Stimulated activated naive CD4-positive, alpha-beta T cell treated with Interleukin-2 at 50 U/mL for 16 hours (primary cell): ENCODE results near the gene KCNK15.
A peak's percentile ranks its signal among the peaks of the same experiment; 100 is the strongest.

ENCODE experiments used
- DNase-seq: peaks from one replicate; lab custom pipeline; 2025; lab: John Stamatoyannopoulos, UW

Gene KCNK15

DNA sequence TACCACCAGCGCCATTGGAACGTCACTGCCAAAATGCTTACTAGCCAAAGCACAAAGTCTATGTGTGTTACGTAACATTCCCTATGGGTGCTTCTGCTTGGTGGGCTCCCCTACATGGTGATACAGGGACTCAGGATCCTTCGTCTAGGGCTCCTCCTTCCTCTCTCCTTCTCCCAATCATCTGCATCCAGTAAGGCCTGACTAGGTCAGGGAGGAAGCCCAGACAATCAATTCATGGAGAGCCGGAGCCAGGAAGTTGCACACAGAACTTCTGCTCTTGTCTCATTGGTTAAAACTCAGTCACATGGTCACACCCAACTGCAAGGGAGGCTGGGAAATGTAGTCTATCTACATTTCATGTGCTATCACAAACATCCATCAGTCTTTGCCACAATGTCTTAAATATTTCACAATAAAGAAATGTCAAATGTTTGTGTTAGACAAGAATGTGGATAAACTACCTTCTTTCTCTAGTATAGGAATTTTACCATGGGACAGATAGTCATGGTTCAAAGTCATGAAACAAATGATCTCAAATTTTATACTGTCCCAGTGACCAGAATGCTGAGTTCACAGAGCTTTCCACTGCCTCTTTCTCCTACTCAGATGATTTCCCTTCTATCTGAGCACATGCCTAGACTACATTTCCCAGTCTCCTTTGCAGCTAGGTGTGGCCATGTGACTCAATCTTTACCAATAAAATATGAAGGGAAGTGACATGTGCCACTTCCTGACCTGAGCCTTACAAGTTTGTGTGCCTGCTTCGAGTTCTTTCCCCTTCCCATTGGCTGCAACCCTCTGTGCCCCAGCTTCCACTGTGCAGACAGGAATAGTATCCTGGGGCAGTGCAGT is 9.3 kb upstream of the KCNK15 start:
- DNase-seq = no peak

DNA sequence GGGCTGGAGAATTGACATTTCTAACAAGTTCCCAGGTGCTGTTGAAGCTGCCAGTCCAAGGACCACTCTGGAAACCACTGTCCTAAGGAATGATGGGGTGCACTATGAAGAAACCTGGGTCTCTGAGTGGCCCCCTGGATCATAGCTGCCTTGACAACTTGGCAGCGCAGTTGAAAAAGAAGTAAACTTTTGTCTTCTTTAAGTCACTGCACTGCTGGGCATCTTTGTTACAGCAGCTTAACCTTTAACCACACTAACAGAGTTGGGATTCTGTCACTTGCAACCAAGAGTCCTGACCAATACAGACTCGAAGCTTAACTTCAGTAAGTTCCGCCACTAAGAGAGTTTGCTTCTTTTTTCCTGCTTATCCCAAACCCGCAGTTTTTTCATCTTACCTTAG is 8.5 kb upstream of the KCNK15 start:
- DNase-seq = no peak

DNA sequence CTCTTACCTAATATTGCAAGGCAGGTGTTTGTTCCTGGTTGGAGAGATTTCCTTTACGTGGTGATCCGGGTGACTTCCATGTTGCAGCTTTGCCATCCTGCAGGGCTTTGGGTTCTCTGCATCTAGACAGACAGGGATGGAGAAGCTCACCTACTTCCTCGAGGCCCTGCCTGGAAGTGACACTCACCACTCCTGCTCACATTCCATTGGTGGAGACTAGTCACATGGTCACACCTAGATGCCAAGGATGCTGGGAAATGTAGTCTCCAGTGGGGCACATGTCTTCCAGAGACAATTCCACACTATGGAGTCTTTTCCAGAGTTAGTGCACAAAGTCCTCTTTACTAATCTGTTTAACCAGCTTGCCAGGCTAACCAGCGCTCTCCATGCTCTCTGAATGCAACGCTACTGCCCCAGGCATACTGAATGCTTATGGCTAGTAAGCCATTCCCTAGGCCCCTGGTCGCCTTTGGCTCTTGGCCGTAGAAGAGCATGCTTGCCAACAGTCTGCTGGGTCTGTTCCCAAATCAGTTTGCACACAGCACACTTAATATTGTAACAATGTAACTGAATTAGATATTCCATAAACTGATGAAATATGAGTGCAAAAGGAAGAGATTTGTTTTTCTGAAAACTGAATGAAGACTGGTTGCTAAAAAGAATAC is 6.7 kb upstream of the KCNK15 start:
- peak; percentile 19 for DNase-seq

DNA sequence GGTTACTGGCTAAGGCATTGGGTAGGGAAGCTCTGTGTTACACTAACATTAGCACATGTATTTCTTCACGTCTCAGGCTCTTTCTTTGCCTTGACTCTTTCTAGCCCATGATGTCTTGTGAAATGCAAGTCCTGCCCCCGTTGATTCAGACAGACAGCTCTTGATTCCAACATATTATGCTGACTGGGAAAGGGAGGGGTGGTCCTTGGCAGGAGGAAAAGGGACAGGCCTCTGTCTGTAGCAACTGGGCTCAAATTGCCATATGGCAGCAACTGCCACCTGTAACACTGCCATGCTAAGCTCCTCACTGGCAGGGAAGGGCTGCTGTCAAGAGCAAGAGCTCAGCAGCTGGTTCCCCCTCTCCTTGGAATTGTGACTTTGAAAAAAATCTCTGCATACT is 5.7 kb upstream of the KCNK15 start:
- no peak for DNase-seq

DNA sequence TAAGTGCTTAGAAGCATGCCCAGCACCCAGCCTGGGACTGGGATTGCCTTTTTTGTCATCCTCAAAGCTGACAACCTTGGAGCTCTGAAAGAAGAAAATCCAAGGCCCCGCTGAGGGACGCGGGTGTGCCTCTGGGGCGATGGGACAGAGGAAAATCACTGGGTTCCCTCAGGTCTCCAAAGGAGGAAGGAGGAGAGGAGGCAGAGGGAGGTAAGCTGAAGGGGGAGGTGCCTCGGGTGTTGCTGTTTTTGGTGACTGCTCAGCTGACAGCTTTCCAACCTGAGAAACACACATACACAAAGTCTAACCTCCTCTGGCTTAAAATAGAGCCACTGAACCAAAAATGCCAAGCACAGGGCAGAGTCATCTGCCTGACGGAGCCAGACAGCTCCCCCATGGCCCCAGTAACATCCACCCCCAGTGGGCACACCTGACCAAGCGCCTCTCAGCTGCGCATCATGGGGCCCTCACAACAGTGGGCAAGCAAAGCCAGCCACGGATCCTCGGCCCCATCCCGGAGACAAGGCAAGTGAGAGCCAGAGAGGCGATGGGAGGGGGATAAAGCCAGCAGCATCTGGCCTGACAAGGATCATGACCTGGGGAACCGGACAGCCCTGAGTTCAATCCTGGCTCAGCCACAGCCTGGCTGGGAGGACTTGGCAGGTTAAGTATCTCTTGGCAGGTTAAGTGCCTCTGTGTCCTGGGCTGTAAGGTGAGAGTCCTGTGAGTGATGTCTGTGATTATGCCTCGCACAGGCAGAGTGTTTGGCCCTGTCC is 3.2 kb upstream of the KCNK15 start:
- DNase-seq = no peak

DNA sequence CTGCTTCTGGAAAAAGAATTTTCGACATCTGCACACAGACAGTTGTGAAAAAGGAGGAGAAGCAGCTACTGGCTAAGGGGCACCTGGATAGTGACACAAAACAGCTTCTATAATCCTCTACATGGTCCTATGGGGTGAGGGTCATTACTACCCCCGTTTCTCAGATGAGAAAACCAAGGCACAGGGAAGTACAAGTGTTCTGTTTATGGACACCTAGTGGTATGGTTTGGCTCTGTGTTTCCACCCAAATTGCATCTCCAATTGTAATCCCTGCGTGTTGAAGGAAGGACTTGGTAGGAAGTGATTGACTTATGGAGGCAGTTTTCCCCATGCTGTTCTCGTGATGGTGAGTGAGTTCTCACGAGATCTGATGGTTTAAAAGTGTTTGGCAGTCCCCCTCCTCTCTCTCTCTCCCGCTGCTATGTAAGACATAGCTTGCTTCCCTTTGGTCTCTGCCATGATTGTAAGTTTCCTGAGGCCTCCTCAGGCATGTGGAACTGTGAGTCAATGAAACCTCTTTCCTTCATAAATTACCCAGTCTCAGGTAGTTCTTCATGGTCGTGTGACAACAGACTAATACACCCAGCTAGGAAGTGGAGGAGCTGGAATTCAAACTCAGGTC is 2.5 kb upstream of the KCNK15 start:
- DNase-seq = no peak

DNA sequence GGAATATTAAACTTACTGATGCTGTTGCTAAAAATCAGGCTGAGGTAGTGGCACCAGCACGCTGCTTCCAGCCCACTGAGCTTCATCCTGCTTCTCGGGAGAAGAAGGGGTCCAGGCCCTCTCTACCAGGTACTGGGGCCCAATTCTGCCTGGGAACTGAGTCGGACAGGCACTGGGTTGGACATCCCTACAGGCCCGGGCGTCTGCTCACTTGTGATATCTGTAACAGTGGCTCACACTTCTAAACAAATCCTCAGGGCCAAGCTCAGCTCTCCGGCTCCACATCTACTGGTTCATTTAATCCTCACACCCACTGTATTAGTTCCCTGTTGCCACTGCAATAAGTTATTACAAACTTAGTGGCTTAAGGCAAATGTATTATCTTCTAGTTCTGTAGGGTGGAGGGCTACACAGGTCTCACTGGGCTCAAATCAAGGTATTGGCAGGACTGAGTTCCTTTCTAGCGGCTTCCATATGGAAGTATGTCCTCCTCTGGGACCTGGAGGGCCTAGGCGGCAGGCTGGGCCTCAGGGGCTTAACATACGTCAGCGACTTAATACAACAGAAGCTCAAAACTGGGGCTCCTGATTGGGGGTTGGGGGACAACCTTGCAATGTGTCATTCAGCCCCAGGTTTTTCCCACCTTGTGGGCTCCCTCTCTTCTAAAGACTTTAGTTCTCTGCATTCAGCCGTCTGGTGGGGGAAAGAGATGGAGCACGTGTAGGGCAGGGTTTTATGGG is 1.6 kb upstream of the KCNK15 start:
- no peak for DNase-seq

DNA sequence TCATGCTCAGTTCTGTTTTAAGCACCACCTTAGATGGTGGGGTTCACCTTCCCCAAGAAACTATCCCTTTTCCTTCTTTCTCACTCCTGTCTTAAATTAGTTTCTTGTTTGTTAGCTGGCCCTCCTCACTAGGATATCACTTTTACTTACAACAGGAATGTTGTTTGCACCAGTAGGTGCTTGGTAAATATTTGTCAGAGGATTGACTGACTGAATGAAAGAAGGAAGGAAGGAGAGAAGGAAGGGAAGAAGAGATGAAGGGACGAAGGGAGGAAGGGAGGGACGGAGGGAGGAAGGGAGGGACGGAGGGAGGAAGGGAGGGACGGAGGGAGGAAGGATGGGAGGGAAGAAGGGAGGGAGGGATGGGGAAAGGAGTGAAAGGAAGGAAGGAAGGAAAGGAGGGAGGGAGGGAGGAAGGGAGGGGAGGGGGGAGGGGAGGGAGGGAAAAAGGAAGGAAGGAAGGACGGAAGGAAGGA is 505 bp upstream of the KCNK15 start:
- no peak for DNase-seq

DNA sequence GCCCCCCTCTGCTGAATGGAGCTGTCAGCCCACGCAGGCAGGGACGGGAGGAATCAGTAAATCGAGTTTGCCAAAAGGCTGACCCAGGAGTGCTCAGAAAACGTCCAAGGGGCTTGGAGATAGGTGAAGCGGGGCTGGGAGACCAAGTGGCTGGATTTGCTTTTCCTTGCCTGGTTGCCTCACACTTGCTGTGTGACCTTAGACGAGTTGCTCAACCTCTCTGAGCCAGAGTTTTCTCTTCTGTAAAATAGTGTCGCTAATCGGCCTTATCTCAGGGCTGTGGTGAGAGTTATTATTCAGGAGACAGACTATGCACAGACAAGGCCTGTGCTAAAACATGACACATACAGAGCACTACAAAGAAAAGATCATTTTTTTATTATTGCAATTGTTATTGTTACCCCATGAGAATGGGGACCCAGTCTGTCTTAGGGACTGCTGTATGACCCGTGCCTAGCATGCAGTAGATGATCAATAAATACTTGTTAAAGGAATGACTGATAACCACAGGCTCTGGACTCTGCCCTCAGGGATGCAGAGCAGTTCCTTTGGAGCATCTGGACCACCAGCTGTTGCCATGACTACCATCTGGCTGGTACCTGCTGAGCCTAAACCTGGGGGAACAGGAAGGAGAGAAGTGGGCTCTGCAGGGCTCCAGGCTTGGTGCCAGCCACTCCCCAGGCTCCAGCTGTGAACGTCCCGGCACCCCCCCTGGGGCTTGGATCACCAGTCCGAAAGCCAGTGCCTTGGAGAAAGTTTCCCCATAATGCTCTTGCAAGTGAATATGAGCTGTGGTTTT is 901 bp downstream of the KCNK15 start:
- no peak for DNase-seq

DNA sequence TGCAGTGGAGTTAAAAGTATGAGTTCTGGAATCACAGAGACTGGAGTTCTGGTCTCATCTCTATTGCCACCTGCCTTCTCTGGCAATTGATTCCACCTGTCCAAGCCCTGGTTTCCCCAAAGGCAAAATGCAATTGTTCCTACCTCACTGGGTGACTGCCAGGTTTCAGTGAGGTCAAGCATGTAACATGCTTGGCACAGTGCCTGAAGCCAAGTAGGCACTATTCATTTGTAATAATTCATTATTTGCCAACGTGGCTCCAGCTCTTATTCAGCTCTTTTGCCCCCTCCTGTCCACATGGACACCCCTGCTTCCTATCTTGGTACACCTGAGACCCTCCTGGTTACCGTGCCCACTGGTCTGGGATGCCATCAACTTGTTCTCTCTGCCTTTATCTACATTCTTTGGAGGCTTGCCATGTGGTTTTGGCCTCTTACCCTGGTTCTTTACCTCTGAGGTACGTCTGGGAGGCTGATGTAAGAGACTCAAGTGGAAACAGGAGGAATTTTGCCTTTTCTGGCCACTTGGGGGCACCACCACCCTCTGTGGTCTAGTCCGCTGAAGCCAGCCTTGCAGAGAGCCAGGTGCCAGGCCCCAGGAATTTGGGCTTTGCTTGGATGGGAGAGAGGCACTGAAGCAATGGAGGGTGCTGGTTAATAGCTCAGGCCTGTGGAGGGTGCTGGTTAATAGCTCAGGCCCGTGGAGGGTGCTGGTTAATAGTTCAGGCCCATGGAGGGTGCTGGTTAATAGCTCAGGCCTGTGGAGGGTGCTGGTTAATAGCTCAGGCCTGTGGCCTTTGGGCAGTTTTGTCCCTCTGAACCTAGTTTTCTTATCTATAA is 1.7 kb downstream of the KCNK15 start:
- DNase-seq = peak; percentile 37

DNA sequence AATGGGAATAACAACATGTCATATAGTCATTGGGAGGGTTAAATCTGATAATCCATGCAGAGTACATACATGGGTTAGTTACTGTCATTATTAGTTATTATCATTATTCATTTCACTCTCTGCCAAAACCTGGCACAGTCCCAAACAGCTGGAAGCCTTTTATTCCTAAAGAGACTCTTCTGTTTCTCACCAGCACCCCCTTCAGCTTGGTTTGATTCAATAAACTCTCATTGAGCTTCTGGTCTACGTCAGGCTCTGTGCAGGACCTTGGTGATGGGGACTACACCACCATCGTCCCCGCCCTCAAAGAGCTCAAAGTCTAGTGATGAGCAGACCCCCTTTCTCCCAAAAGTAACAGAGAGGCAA is 2.3 kb downstream of the KCNK15 start:
- DNase-seq = no peak

DNA sequence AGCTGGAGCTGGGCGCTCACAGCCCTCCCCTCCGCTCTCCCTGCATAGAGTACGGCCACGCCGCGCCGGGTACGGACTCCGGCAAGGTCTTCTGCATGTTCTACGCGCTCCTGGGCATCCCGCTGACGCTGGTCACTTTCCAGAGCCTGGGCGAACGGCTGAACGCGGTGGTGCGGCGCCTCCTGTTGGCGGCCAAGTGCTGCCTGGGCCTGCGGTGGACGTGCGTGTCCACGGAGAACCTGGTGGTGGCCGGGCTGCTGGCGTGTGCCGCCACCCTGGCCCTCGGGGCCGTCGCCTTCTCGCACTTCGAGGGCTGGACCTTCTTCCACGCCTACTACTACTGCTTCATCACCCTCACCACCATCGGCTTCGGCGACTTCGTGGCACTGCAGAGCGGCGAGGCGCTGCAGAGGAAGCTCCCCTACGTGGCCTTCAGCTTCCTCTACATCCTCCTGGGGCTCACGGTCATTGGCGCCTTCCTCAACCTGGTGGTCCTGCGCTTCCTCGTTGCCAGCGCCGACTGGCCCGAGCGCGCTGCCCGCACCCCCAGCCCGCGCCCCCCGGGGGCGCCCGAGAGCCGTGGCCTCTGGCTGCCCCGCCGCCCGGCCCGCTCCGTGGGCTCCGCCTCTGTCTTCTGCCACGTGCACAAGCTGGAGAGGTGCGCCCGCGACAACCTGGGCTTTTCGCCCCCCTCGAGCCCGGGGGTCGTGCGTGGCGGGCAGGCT is 4.6 kb downstream of the KCNK15 start:
- no peak for DNase-seq

DNA sequence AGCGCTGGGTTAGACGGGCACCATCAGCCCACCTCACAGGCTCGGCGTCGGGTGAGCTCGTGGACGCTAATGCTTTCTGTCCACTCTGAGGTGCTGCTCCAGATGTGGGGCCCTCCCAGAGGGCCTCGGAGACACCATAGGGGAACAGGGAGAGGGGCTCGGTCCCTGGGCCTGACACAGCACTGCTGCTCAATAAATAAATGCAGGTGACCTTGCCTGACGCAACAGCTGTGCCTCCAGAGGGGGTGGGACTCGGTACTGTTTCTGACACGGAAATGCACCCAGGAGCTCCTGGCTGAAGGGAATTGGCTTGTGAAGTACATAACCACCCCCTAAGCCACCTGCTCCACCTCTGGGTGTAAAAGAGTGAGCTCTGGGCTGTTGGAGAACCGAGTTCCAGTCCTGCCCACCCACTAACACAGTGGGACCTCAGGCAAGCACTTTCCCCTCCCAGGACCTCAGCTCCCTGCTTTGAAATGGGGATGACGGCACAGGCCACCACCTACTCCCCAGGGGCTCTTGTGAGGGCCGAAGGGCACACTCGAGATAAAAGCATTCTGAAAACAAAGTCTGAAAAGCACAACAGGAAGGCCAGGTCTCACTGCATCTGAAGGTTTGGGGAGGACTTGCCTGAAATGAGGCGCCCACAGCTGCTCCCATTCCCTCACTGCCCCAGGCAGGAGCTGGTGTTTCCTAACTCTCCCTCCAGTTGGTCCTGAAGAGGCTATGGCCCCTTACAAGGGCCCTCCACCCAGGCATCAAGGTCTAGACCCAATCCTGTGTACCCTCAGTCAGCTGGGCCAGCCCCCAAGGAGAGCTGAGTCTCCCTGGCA is 6.7 kb downstream of the KCNK15 start:
- no peak for DNase-seq

DNA sequence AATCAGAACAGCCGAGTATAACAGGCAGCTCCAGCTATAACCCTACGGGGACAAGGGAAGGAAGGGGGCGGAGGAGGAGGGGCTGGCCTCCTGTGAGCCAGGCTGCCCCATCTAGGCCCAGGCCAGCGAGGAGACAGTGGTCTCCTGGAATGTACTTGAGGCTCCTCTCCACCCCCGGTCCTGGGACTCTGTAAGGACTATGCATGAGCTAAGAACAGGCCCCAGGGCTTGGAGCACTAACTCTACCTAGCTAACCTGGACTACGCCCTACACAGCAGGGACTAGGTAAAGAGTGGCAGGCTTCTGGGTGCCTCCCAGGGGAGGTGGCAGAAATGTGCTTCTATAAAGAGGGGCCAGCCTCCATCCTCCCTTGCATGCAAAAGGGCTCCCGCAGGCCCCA is 8.9 kb downstream of the KCNK15 start:
- no peak for DNase-seq

DNA sequence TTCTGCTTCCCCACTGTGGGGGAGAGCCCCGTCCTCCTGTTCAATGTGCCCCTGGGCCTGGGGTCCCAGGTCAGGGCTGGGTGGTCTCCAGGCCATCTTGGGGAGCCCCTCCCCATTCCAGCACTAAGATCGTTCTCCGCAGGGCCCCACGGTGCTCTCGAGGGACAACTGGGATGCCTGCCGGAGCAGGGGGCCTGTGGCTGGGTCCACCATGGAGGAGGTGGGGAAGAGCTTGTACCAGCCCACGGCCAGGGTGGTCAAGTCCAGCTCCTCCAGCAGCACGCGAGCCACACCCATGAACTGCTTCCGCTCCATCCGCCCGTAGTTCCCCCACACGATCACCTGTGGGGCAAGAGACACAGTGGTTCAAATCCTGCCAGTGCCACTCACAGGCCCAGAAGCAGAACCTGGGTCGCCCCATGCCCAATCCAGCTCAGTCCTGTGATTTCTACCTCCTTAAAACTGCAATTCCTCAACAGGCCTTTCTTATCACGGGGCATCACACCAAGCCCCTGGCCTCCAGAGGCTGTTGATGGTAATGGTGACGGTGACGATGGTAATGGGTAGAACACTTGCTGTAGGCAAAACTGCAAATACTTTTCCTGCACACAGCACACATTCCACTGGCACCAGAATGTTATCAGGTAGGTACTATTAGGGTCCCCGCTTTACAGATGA is 10.5 kb downstream of the KCNK15 start:
- no peak for DNase-seq

DNA sequence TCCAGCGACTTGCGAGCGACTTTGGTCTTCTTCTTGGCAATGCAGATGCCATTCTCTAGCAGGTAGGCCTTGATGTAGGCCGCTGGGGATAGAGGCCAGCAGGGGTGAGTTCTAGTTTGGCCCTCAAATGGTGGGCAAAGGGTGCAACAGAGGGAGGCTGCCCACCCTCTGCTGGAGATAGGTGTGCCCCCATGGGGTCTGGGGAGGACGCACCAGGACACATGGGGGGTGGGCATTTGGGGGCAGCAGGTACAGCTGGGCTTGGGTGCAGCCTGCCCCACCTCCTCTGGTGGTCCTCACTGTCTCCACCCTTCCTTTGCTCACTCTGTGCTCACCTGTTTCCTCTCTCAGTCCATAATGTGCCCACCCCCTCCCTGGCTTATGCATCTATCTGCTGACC is 11.3 kb downstream of the KCNK15 start:
- no peak for DNase-seq

DNA sequence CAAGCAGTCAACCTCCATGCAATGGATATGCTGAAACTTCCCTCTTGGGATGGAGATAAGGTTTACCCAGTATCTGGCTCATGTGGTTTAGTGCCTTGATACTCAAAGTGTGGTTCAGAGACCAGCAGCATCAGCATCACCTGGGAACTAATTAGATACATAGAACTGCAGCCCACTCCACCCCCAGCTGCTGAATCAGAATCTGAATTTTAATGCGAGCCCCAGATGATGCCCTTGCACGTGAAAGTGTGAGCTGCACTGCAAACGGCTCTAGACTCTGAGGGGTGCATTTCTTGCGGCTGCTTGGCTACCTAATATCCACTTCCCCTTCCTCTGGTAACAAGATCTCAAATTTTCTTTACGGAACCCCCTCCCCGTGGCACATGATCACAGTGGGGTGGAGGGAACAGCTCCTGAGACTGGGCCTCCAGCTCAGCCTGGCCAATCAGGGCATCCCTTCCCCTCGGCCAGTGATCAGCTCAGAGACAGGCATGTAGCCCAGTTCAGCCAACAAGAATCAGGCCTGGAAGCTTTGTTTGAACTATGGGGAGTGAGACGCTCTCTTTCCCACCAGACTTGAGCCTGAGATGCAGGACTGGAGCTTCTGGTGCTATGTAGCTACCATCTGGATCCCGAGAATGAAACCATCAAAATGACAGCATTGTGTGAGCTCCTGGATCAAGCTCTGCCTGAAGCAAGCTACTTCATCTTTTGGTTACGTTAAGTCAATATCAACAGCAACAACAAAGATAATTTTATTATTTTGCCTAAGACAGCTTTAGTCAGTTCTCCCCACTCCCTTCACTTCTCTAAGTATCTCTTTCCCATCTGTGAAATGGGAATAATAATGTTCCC is 12.8 kb downstream of the KCNK15 start:
- no peak for DNase-seq
